H1 (cell line): ENCODE measurements around the gene SLC22A31.

Experiments
- CHD2 ChIP-seq: IDR thresholded peaks from 2 replicates; pipeline ENCODE4 v1.6.1; 2012; ENCODE audit warnings: low read length, improper control_type of control experiment
- CTCF ChIP-seq, 3 experiments: IDR thresholded peaks; 1 replicate in 2 of 3; 2 replicates in 1 of 3; pipeline versions ENCODE4 v1.5.1 to v1.6.1; 2011; ENCODE audit warnings: low read length in 3 of 3, mild to moderate bottlenecking in 3 of 3, inconsistent platforms in 2 of 3, low read depth in 1 of 3, moderate library complexity in 1 of 3; ENCODE audit not compliant: insufficient read depth in 1 of 3; ENCODE audit errors: control extremely low read depth in 1 of 3
- EP300 ChIP-seq, 2 experiments: IDR thresholded peaks; 1 replicate in 1 of 2; 2 replicates in 1 of 2; pipeline ENCODE4 v1.6.1; 2011 to 2012; ENCODE audit warnings: low read depth in 2 of 2, low read length in 2 of 2, mild to moderate bottlenecking in 2 of 2, borderline replicate concordance in 1 of 2, inconsistent platforms in 1 of 2, moderate library complexity in 1 of 2
- HDAC6 ChIP-seq: IDR thresholded peaks from one replicate; pipeline ENCODE4 v1.7.1; 2012; ENCODE audit warnings: low read depth, mild to moderate bottlenecking, inconsistent platforms, low read length, moderate library complexity
- JUN ChIP-seq: IDR thresholded peaks from 2 replicates; pipeline ENCODE4 v1.6.1; 2011; ENCODE audit warnings: low read depth, mild to moderate bottlenecking, improper control_type of control experiment, low read length
- KDM1A ChIP-seq: fragments of 200-600, 300-600 bp; sonication (generic); IDR thresholded peaks from 2 replicates; pipeline ENCODE4 v1.7.1; 2016; ENCODE audit warnings: mild to moderate bottlenecking, low read length, borderline replicate concordance
- MAX ChIP-seq: IDR thresholded peaks from 2 replicates; pipeline ENCODE4 v1.6.1; 2012; ENCODE audit warnings: inconsistent platforms
- POLR2A ChIP-seq, 2 experiments: IDR thresholded peaks; 1 replicate in 1 of 2; 2 replicates in 1 of 2; pipeline ENCODE4 v1.6.1; 2011; ENCODE audit warnings: low read depth in 2 of 2, low read length in 2 of 2, mild to moderate bottlenecking in 2 of 2; ENCODE audit errors: control extremely low read depth in 1 of 2
- POLR2AphosphoS5 ChIP-seq: IDR thresholded peaks from 2 replicates; pipeline ENCODE4 v1.6.1; 2011; ENCODE audit warnings: low read depth, low read length

GRCh38 chr16:89149386-89149785 is 51.0 kb downstream of the SLC22A31 start:
- no peak for TF ChIP-seq HDAC6
- no peak for TF ChIP-seq EP300 (IDR thresholded peaks at IDR 0.05; ENCODE audit: borderline replicate concordance in 1 of 2, low read depth in 2 of 2, low read length in 2 of 2)
- no peak for TF ChIP-seq KDM1A
- TF ChIP-seq JUN, result no peak
- TF ChIP-seq MAX, result no peak
- TF ChIP-seq CTCF (IDR thresholded peaks at IDR 0.05; ENCODE audit: control extremely low read depth in 1 of 3, insufficient read depth in 1 of 3, low read depth in 1 of 3, low read length in 3 of 3), result no peak
- no peak for TF ChIP-seq POLR2AphosphoS5
- no peak for TF ChIP-seq CHD2
- TF ChIP-seq POLR2A (IDR thresholded peaks at IDR 0.05; ENCODE audit: control extremely low read depth in 1 of 2, low read depth in 2 of 2, low read length in 2 of 2), result no peak
